ENCODE results near the gene DSTN. TPM values are rescaled to one million over a fixed set of nuclear protein-coding genes. Genes with fewer than 3 reads are reported as not detected.

DSTN gene
- total RNA-seq, 1 experiment from 2014 or later = 202 TPM

DNA sequence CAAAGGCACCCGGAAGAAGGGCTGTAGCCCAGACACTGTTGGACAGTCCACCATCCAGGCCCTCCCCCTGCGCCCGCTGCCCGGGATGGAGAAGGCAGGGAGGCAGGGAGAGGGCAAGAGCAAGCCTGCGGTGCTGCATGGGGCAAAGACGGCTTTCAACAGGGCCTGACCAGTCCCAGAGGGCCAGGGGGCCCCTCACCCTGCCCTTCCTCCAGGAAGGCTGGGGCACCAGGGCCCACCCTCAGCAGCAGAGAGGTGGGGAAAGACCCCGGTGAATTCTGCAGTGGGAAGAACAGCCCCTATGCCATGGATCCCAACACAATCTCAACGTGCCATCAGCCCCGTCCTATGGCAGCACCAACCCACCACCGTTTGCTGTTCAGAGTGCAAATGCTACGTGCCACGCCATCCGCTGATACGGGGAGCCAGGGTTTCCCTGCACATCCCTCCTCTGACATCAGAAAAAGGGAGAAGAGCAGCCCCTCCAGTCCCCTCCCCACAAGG is 71.1 kb downstream of the DSTN start:
- intact Hi-C loops (cut with micrococcal nuclease) = no loop called here
- TF ChIP-seq SP1 (IDR thresholded peaks at IDR 0.05; ENCODE audit: low read depth) = no peak
- TF ChIP-seq TCF7L2 (IDR thresholded peaks at IDR 0.05; ENCODE audit: borderline replicate concordance, extremely low read depth, insufficient read depth, insufficient read length) = no peak
- no peak for TF ChIP-seq CBX3 (IDR thresholded peaks at IDR 0.05; ENCODE audit: low read depth)
- no peak for TF ChIP-seq CEBPB (IDR thresholded peaks at IDR 0.05; ENCODE audit: low read depth)
- no peak overlapping the region for H3K9ac ChIP-seq (ENCODE audit: low read length)
- no peak overlapping the region for H2AFZ ChIP-seq (ENCODE audit: low read depth, low read length, poor library complexity, severe bottlenecking)
- H3K4me1 ChIP-seq (ENCODE audit: control insufficient read depth in 1 of 2, insufficient read depth in 2 of 2, low read length in 2 of 2) = no peaks in the 10 kb centered on the region
- H3K27me3 ChIP-seq (ENCODE audit: insufficient read depth, low read length) = no peaks in the 10 kb centered on the region
- peaks cover 6 to 13% of the 10 kb centered on the region in 2 experiments; a peak in 2 of 4 replicates for H3K36me3 ChIP-seq (ENCODE audit: control insufficient read depth in 1 of 2, insufficient read depth in 2 of 2, low read length in 2 of 2)
- no peaks in the 10 kb centered on the region for H3K9me2 ChIP-seq (ENCODE audit: insufficient read depth)
- ChIA-PET CTCF (interaction anchor here (0.9 kb wide), 1 partner anchor 14 kb away, joined by 3 read pairs; no protein-coding TSS in a partner anchor), POLR2A (no interaction called here), RAD21 (ENCODE audit: low non-redundant PET in 1 of 2, low total read pairs in 2 of 2, uncharacterized antibody in 2 of 2, unreplicated experiment in 2 of 2) (no interaction called here)
- ATAC-seq (no peak), DNase-seq (ENCODE audit: low read depth, low spot score) (no peak)
- no TSS peak for BruUV-seq (replicated peaks)
- H3K9me3 ChIP-seq (ENCODE audit: control insufficient read depth in 1 of 2, insufficient read depth in 1 of 2, low read depth in 1 of 2, low read length in 2 of 2) = no peaks in the 10 kb centered on the region
- peaks cover 28% of the 10 kb centered on the region for H3K79me2 ChIP-seq (ENCODE audit: insufficient read depth, low read length)
- H3K4me2 ChIP-seq (ENCODE audit: low read length) = no peak overlapping the region
- no peak overlapping the region for H3K27ac ChIP-seq (ENCODE audit: low read depth, low read length)
- no peaks in the 10 kb centered on the region for H4K20me1 ChIP-seq (ENCODE audit: insufficient read depth)
- H3K4me3 ChIP-seq (replicated peaks in 1 of 2; ENCODE audit: low read depth in 1 of 2, low read length in 2 of 2) = no peak overlapping the region

DNA sequence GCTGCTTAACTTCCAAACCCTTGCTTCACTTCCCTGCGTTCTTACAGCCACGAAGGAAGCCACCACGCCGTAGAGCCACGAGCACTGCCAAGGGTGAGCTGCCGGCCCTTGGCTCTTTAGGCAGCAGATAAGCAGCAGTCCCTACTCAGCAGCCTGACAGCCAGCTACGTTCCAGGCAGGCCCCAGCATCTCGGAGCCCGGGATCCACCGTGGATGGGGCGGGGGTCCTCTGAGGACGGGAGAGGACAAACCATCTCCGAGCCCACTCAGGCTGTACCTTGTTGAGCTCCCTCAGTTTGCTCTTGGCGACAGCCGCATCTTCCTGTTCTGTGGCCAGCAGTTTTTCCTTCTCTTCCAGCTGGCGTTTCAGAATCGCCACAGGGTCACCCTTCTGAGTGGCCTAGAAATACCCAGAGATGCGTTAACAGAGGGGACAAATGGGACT is 71.7 kb downstream of the DSTN start:
- Histone ChIP-seq H3K9me3 (ENCODE audit: control insufficient read depth in 1 of 2, insufficient read depth in 1 of 2, low read depth in 1 of 2, low read length in 2 of 2) (no peaks in the 10 kb centered on the region), H3K9me2 (ENCODE audit: insufficient read depth) (no peaks in the 10 kb centered on the region), H2AFZ (ENCODE audit: low read depth, low read length, poor library complexity, severe bottlenecking) (no peak overlapping the region), H3K9ac (ENCODE audit: low read length) (no peak overlapping the region), H3K4me1 (ENCODE audit: control insufficient read depth in 1 of 2, insufficient read depth in 2 of 2, low read length in 2 of 2) (no peaks in the 10 kb centered on the region), H3K27me3 (ENCODE audit: insufficient read depth, low read length) (no peaks in the 10 kb centered on the region), H3K4me3 (replicated peaks in 1 of 2; ENCODE audit: low read depth in 1 of 2, low read length in 2 of 2) (no peak overlapping the region), H3K4me2 (ENCODE audit: low read length) (no peak overlapping the region), H3K79me2 (ENCODE audit: insufficient read depth, low read length) (peaks cover 35% of the 10 kb centered on the region), H4K20me1 (ENCODE audit: insufficient read depth) (no peaks in the 10 kb centered on the region), H3K36me3 (ENCODE audit: control insufficient read depth in 1 of 2, insufficient read depth in 2 of 2, low read length in 2 of 2) (peaks cover 6 to 12% of the 10 kb centered on the region in 2 experiments; a peak in 2 of 4 replicates), H3K27ac (ENCODE audit: low read depth, low read length) (no peak overlapping the region)
- no peak for DNase-seq (ENCODE audit: low read depth, low spot score)
- no peak for TF ChIP-seq TCF7L2 (IDR thresholded peaks at IDR 0.05; ENCODE audit: borderline replicate concordance, extremely low read depth, insufficient read depth, insufficient read length)
- no peak for TF ChIP-seq ELF1 (IDR thresholded peaks at IDR 0.05; ENCODE audit: borderline replicate concordance, low read depth)
- no peak for TF ChIP-seq YY1 (IDR thresholded peaks at IDR 0.05; ENCODE audit: extremely low read depth, insufficient replicate concordance, low read depth, low read length)
- no peak for TF ChIP-seq RAD21 (IDR thresholded peaks at IDR 0.05; ENCODE audit: low read depth)
- no peak for ATAC-seq
- intact Hi-C loops (cut with micrococcal nuclease) = no loop called here
- ChIA-PET RAD21 (ENCODE audit: low non-redundant PET in 1 of 2, low total read pairs in 2 of 2, uncharacterized antibody in 2 of 2, unreplicated experiment in 2 of 2) (no interaction called here), POLR2A (no interaction called here), CTCF (interaction anchor here (0.9 kb wide), 1 partner anchor 14 kb away, joined by 3 read pairs; no protein-coding TSS in a partner anchor)
- BruUV-seq (replicated peaks) = no TSS peak
